ENCODE measurements around the gene IQCE.

Gene IQCE

DNA sequence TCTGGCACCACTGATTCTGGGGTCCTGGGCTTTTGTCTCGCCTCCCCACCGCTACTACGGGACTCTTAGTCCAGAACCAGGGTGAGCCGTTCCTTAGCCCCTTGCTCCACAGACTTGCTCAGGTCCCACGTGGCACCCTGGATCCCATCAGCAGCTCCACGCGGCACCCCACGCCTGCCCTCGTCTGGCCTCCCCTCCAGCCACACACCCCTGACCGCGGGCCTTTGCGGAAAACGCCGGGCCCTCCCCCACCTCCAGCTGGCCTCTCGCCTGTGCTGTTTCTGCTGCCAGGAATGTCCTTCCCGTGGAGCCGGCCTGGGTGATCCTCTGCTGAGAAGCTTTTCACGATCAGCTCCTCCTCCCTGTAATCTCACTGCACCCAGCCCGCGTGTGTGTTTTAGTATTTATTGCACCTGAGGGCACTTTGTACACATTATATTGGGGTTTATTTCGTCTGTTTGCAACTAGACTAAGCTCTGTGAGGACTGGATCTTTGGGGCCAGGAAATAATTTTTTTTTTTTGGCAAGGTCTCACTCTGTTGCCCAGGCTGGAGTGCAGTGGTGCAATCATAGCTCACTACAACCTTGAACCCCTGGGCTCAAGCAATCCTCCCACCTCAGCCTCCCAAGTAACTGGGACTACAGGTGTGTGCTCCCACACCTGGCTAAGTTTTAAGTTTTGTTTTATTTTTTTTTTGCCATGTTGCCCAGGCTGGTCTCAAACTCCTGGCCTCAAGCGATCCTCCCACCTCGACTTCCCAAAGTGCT lies 62.5 kb downstream of the IQCE start:
- DNase-seq: no peak

DNA sequence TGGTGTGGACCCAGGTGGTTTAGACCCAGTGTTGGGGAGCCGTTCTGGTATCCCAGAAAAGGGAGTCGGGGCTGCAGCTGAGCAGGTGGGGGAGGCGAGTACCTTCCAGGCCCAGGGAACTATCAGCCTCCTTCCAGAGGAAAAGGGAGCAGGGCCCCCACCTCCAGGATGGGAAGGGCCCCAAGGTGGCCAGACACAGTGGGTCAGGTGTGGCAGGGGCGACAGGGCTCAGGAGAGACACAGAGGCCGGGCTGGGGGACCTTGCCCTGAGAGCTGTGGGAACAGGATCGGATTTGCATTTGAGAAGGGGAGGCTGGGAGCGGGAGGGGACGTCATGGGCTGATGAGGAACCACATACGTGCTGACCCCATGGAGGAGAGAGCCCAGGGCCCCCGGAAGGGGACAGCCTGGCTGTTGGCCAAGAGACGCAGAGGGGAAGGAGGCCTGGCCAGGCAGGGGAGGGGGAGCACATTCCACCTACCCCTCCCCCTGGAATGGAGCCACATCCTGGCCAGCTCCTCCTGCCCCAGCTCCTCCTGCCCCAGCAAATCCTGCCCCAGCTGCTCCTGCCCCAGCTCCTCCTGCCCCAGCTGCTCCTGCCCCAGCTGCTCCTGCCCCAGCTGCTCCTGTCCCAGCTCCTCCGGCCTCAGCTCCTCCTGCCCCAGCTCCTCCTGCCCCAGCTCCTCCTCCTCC lies 63.3 kb downstream of the IQCE start:
- no peak for DNase-seq

DNA sequence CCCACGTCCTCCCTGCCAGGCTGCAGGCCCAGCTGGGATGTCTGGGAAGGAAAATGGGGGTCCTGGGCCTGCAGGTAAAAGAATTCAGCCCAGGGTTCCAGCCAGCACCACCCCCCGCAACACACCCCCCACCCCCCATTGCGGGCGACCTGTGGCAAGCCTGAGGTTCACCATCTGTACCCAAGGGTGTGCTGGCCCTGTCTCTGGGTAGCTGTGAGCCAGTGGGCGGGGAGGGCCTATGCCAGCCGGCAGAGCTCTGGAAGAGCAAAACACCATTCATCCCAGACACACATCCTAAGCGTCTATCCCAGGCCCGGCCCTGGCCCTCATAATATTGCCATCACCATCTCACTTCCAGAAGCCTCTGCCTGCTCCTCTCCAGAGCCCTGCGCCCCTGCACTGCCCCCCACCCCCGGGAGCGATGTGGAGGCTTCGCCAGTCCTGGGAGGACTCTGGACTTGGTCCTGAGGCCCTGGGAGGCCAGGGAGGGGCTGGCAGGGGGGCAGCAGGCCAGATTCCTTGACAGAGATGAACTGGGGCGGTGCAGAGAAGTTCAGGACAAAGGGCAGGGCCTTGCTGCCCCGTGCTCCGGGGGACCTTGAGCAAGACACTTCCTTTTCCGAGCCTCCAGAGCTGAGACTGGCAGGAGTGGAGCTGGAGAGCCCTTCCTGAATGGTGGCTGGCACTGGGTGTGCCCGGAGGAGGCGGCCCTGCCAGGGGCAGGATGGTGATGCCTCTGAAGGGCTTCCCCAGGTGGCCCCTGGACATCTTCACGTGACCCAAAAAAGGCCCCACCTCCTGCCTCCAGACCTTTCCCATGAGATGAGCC lies 64.3 kb downstream of the IQCE start:
- DNase-seq: no peak

DNA sequence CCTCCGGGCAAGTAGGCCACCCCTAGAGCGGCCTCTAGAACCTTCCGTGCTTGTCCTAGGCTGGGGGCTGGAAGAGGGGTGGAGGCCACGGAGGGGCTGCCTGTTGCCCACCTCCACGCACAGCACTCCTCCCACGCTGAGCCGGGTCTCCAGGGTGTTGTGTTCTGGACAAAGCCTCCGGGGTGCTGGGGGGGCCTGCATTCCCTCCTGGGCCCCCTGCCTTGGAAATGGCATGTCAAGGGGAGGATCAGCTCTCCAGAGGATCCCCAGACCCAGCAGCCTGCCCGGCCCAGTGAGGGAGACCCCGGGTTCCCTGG lies 64.9 kb downstream of the IQCE start:
- no peak for DNase-seq

DNA sequence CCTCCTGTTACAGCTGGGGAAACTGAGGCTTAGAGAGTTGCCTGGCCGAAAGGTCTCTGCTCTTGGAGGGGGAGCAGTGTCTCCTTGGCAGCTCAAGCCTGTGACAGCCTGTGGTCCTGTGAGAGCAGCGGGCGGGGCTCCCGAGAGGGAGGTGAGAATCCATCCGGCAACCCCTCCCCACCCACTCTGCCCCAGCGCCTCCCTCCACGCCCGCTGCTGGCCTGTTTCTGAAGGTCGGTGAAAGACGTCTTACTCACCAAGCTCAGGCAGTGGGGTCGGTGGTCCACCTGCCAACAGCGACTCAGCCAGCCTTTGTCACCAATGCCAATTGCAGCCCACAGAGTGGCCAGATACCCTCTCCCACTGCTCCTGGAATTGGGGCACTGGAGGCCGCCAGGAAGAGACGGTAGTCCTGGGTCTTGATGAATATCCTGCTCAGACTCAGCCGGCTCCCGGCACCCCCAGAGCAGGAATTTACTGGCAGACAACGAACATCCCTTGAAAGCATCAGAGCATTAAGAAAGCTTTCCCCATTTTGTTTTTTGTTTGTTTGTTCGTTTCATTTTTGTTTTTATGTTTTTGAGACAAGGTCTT lies 65.6 kb downstream of the IQCE start:
- no peak for DNase-seq

DNA sequence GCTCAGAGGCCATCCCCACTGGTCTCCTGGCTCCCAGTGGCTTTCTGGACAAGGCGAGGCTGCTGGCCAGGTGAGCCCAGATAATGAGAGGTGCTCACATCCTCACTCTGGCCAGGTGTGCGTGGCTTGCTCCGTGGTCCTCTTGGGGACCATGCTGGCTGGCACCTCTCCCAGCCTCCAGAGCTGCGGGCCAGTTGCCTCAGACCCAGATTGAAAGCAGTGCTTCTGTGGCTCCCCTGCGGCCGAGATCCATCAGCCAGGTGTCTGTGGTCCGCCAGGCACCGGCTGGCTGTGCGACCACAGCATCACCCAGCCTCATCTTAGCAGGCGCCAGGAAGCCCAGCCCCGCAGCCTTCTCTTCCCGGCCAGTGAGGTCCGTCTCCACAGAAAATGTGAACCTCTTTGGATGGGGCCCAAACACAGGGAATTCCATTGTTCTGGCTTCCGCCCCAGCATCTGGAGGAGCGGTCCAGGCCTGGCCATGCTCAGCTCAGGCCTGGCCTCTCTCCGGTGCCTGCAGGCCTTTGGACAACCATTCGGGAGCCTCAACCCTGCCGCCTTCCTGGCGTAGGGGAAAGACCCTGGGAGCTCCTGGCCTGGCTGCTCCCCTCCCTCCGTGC lies 67.8 kb downstream of the IQCE start:
- no peak for DNase-seq

DNA sequence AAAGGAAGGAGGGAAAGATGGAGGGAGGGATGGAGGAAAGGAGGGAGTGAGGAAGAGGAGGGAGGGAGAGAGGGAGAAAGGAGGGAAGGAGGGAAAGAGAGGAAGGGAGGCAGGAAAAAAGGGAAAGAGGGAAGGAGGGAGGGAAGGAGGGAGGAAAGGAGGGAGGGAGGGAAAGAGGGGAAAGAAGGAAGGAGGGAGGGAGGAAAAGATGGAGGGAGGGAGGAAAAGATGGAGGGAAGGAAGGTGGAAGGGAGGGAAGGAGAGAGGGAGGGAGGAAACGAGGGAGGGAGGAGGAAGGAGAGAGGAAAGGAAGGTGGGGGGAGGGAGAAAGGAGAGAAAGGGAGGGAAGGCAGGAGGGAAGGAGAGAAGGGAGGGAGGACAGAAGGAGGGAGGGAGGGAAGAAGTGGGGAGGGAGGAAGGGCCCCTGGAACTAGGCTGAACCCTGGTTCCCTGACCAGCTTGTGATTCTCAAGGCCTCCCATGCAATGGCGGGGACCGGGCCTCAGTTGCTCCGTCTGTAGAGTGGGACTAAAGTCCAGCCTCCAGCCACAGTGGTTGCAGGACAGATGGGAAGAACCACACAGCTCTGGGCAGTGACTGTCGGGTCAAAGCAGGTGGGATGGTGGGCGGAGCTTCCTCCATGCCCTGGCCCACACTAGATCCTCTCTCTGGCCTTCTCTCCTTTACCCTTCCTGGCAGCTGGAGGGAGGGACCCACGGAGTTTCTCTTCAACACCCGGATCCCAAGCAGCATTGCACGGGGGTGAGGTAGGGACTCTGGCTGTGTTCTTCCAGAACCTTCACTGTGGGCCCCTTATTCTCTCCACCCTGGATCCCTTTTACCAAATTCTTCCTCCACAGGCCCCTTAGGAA lies 68.7 kb downstream of the IQCE start:
- DNase-seq: no peak

DNA sequence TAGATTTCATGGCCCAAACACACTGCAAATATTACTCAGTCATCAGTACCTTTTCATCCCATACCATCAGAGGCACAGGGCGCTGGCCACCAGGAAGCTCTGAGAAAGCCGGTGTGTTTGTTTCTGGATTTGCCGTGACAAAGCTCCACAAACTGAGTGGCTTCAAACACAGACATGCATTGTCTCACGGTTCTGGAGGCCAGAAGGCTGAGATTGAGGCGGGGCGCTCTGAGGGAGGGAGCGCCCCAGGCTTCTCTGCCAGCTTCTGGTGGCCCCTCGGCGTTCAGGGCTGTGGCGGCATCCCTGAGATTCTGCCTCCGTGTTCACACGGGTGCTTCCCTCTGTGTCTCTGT lies 69.3 kb downstream of the IQCE start:
- DNase-seq: no peak

DNA sequence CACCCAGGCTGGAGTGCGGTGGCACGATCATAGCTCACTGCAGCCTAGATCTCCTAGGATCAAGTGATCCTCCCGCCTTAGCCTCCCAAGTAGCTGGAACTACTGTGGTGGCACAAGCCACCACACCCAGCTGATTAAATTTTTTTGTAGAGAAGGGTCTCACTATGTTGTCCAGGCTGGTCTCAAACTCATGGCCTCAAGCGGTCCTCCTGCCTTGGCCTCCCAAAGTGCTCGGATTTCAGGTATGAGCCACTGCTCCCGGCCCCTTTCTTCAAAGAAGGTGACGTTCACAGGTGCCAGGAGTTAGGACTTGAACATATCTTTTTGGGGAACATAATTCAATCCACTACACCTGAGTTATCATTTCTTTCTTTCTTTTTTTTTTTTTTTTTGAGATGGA lies 70.1 kb downstream of the IQCE start:
- DNase-seq: no peak

DNA sequence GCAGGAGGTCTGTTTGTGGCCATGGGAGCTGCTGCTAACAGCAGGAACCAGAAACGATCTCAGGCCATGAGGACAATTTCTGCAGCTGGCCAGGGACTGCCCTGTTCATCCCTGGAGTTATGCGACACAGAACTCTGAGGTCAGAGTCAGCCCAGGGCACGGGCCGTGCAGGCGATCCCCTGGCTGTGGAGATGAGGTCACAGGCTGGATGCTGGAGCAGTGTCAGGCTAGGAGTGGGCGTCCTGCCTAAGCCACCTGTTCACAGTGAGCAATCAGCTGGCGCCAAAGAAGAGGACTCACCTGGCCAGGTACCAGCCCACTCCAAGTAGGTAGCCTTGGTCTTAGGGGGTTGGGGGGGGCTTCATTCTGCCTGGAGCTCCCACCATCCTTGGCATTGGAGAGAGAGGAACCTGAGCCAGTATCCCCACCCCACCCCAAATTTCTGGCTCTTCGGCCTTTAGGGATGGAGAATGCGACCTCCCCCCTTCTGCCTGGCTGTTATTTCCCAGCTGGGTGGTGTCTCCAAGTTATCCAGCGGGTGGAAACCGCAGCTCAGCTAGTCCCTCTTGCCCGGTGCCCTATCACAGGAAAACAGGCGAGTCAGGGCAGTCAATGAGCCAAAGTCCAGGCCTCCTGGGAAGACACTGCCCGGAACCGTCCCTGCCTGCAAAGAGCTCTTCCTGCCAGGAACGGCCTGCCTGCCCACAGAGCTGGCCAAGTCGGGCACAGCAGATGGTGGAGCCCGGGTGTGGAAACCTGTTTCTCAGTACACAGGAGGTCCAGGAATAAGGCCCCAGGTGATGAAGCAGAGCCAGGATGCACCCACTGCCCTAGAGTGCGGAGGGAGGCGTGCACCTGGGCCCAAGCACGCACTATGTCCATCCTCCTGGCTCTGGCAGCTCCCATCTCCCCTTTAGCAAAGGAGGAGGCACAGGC lies 71.2 kb downstream of the IQCE start:
- DNase-seq: no peak

DNA sequence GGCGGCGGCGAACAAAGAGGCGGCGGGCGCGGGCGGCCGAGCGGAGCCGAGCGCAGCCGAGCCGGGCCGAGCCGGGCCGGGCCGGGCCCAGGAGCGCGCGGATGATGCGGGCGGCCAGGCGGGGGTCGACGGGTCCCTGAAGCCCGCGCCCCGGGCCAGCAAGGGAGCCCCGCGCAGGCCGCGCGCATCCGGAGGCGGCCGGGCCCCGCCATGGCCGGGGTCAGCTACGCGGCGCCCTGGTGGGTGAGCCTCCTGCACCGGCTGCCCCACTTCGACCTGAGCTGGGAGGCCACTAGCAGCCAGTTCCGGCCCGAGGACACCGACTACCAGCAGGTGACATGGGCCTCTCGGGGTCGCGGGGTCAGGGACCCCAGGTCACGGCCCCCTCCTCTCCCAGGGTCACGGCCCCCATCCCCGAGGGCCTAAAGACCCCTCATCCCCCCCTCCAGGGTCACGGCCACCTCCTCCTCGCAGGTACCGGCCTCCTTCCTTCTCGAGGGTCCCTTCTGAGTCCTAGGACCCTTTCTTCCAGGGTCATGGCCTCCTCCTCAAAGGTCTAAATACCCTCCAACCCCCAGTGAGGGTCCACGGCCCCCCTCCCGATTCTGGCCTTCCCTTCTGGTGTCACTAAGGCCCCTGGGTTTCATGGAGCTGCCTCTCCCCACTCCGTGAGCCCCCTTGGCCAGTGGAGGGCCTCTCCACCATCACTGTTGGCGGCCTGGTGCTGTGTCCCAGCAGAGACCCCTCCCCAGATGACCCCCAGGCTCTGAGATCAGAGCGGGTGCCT lies 73.4 kb downstream of the IQCE start, which contains the start of gene TTYH3:
TSS of gene TTYH3 (plus strand) at position 41 of the 787 bp plus-strand sequence. CDS start at position 211, 170 bp downstream.
- no peak for DNase-seq

DNA sequence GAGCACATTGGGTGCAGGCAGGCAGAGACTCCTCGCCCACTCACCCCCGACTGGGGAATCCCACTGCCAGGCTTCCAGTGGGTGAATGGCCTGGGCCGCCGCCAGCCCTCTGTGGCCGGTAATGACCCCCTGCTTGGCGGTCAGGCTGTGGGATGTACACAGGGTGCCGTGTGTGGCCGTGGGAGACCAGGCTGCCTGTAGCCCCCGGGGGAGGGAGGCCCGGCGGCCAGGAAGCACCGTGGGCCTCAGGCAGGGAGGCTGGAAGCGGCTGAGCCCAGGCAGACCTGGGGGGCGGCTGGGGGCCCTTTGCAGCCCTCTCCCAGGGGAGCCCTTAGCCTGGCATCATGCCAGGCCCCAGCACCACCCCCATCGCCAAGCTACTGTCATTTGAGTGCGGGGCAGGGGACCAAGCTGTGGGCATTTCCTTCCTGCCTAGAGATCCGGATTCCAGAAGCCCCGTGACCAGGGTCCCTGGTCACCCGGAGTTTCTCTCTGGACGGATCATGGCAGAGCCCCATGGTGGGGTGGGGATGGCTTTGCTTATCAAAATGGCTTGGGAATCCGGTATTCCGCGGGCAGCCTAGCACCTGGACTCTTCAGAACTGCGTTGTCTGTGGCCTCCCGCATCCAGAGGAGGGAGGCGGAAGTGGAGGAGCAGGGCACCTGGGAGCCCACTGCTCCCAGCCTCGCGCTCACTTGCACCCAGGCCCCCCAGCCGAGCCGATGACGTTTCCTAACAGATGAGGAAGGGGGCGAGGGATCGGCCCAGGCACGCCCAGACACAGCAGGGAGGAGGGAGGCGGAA lies 74.2 kb downstream of the IQCE start:
- peak; percentile 33 for DNase-seq

DNA sequence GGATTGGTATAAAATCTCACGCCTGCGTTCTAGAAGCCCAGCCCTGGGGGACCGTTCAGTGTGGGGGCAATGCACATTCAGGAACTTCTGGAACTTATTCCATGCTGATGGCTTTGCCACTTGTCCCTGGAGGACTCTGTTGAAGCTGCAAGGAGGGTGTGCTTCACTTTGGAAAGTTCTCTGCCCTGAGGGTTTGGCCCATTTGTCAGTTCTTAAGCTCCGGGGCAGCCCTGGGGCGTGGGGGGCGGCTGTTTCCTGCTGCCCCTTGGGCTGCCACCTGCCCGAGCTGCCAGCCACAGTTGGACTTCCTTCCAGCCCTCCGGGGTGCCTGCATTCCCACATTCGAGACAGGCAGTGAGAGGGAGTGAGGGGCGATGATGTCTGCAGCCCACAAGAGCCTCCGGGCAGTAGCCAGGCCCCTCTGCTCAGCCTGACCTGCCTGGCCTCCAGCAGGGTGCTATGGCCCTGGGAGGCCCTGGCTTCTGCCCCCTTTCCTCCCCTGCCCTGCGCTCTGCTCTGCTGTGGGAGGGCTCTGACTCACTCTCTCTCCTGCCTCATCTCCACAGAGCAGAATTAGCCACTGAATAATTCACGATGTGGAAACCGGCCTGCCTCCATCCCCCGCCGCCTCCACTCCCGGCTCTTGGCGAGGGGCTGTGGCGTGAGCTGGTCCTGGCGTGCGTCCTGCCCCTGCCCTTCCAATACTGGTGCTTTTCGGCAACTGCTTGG lies 74.9 kb downstream of the IQCE start:
- DNase-seq: no peak

DNA sequence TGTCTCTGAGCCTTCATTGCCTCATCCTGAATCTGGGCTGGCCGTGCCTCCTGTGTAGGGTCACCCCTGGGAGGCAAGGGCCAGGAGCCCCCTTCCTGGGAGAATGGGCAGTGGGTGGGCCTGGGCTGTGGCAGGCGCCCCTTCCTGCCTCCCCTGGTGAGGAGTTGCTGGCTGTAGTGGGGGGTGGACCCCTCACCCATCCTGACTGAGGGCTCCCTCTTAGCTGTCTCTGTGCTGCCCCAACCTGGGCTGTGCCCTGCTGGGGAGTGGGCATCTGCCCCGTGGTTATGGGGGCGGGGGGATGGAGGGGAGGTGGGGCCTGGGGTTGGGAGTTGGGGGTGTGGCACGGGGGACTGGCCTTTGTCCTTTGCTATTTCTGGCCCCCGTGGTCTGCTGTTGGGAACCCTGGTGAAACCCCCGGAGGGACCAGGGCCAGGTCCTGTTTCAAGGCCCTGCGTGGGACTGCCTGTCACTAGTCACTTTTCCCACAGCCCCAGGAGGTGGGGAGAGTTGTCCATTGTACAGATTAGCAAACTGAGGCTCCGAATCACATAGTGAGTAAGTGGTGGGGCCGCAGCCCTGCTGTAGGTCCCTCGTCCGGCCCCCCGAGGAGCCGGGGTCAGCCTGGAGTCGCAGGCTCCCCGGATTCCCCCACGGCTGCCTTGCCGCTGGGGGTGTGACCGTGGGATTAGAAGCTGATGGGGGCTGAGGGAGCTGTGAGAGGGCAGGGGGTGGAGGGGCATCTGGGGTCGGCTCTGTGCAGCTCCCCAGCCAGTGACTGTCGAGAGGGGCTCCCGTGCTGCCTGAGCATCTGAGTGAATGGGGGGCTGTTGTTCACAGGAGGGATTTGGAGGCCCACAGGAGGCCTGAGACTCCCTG lies 75.7 kb downstream of the IQCE start:
- no peak for DNase-seq

DNA sequence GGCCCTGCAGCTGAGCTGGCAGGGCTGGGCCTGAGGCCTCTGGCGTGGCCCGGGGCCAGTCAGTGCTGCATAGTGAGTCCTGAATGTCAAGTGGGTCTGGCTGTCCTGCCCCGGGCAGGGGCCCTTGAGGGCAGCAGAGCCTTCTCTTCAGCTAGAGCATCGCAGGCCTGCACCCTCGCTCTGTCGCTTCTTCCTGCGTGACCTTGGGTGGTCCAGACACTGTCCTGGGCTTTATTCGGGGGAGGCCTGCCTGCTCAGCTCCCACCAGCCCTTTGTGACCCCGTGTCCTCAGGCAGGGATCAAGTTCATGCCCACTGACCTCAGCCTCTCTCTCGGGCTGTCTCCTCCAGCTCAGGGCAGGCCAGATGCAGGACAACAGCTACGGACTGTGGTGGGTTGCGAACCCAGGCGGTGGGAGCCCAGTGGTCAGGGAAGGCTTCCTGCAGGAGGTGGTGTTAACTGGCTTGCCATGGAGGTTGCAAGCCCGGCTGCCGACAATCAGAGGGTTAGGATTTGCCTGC lies 76.4 kb downstream of the IQCE start:
- no peak for DNase-seq

DNA sequence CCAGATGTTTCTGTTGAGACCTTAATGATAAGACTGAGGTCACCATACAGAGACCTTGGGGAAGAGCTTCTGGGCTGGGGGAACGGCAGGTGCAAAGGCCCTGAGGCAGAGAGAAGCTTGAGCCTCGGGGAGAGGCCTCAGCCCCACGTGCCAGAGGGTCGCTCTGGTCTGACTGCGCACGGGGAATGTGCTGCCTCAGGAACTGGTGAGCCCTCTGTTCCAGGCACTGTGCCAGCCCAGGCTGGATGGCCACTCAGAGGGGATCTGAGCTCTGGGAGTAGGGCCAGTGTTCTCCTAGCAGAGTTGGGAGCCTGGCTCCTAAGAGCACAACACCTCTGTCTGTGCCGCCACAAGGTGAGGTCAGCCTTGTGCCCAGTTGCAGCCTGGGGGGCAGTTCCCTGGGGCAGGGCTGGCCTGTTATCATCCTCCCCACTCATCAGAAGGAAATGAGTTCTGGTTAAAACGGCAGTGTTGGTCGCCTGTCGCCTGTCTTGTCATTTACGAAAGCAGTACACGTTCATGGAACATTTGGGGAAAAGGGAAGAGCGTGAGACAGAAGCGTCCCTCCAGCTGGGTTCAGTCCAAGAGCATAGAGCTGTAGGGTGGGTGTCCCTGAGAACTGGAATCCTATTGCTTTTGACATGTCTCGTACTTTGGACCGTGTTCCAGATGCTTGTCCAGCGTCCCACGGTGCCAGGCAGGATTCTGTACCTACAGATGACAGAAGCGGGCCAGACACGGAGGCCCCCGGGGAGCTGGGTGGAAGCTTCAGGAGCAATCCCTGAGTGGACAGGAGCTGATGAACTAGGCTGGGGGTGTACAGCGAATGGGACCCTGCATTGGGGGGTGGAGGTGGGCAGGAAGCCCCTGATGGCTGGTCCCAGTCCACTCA lies 77.3 kb downstream of the IQCE start:
- DNase-seq: no peak
